ENCODE measurements around the gene EXOC4.

- TF ChIP-seq CTCF (IDR thresholded peaks at IDR 0.05) (no peak), POLR2A (IDR thresholded peaks at IDR 0.05) (no peak)
These were observed 158.5 kb downstream of the EXOC4 start for GRCh38 chr7:133411395-133411794.

Data from vagina (tissue), 2 donors.